WI38 (cell line): ENCODE data around the gene SNRNP40.

Experiments
- H3K4me3 ChIP-seq: 2 replicates; pipeline ENCODE4 v1.5.1; 2011; ENCODE audit warnings: low read depth, mild to moderate bottlenecking, control low read depth, low read length
- TF ChIP-seq, protein P1 (sequence below): IDR thresholded peaks from 2 replicates; pipeline ENCODE4 v1.5.1; 2012; ENCODE audit warnings: low read depth, mild to moderate bottlenecking, control low read depth, low read length

Gene SNRNP40

GRCh38 chr1:31258581-31258980 lies 38.0 kb downstream of the SNRNP40 start:
- TF ChIP-seq, protein P1, sequence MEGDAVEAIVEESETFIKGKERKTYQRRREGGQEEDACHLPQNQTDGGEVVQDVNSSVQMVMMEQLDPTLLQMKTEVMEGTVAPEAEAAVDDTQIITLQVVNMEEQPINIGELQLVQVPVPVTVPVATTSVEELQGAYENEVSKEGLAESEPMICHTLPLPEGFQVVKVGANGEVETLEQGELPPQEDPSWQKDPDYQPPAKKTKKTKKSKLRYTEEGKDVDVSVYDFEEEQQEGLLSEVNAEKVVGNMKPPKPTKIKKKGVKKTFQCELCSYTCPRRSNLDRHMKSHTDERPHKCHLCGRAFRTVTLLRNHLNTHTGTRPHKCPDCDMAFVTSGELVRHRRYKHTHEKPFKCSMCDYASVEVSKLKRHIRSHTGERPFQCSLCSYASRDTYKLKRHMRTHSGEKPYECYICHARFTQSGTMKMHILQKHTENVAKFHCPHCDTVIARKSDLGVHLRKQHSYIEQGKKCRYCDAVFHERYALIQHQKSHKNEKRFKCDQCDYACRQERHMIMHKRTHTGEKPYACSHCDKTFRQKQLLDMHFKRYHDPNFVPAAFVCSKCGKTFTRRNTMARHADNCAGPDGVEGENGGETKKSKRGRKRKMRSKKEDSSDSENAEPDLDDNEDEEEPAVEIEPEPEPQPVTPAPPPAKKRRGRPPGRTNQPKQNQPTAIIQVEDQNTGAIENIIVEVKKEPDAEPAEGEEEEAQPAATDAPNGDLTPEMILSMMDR: no peak
- no peak overlapping the region for H3K4me3 ChIP-seq

DNA sequence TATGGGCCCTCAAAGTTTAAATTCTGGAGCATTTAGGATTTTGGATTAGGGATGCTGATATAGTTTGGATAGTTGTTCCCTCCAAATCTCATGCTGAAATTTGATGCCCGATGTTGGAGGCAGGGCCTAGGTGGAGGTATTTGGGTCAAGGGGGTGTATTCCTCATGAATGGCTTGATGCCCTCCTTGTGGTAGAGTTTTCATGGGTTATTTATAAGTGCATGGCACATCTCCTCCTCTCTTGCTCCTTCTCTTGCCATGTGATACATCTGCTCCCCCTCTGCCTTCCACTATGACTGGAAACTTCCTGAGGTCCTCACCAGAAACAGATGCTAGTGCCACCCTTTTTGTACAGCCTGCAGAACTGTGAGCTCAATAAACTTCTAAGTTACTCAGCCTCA lies 39.4 kb downstream of the SNRNP40 start:
- H3K4me3 ChIP-seq: no peak overlapping the region
- TF ChIP-seq, protein P1: no peak

GRCh38 chr1:31249854-31250253 lies 46.7 kb downstream of the SNRNP40 start:
- TF ChIP-seq, protein P1: no peak
- H3K4me3 ChIP-seq: no peak overlapping the region

DNA sequence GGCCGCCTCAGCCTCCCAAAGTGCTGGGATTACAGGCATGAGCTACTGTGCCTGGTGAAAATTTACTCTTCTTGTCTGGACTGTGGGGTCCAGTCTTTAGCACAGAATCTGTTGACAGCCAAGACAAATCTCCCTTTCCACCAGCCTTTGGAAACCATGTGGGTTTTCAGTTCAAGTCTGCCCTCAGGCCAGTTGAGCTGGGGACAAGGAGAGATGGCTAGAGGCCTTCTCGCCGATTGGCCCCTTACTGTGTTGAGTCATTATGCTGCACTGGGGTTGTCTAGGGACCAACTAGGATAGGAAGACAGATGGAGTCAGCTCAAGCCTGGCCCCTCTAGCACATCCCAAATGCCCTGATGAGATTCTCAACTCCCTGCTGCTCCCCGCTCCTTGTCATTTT lies 48.3 kb downstream of the SNRNP40 start:
- TF ChIP-seq, protein P1: no peak
- H3K4me3 ChIP-seq: no peak overlapping the region

DNA sequence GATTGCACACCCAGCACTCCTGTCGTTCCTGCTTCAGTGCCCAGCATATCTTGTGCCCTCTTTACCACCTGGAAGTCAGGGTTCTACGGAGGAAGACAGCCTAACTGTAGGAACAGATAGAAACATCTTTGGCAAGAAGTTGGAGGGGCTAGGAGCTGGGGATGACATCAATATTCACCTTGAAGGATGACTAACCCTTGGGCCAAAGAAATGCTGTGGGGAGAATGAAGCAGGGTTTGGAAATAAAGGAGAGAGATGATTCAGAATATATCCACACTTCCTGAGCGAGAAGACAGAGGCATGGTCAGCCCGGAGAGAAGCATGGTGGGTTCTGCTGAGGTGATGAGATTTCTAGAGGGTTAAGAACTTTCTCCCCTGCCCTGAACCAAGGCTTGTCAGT lies 52.3 kb downstream of the SNRNP40 start:
- H3K4me3 ChIP-seq: no peak overlapping the region
- TF ChIP-seq, protein P1: no peak

DNA sequence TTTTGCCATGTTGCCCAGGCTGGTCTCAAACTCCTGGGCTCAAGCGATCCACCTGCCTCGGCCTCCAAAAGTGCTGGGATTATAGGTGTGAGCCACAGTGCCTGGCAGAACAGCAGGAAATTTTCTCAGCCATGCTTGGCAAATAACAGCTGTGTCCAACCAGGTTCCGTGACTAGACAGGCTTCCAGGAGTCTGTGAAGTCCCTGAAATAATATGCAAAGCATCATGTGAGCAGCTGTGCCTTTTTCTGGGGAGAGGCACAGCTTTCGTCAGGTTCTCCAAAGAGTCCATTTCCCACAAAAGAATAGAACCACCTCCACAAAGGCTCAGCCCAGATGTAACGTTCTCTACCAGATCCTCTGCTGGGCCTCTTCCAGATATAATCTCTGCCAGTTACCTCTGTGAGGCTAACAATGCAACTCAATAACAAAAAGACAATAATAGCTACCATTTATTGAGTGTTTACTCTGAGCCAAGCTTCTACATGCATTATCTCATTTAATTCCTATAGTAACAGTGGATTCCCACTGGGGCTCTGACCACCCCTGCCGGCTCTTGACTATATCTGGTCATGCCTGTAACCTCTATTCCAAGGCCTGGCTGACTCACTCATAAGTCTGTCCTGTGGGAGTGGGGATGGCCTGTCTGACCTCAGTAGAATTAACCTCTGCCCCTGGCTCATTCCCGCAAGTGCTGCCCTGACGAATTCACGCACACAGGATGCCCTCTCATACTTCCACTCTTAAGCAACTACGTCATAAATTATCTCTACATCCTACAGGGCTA lies 52.9 kb downstream of the SNRNP40 start:
- TF ChIP-seq, protein P1: no peak
- H3K4me3 ChIP-seq: no peak overlapping the region

DNA sequence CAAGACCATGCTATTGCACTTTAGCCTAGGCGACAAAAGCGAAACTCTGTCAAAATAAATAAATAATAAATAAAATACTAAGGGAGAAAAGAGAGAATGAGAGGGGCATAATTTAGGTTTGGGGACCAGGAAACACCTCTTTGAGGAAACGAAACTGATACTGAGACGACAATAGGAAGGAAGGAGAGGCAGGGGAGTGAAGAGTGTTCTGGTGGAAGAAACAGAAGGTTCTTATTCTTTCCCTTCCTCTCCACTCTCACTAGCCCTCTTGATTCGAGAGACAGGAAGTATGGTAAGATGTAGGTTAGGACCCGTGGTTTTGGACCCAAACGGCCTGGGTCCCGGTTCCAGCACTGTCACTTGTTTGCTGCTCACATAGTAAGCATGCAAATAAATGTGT lies 55.3 kb downstream of the SNRNP40 start:
- TF ChIP-seq, protein P1: no peak
- H3K4me3 ChIP-seq: no peak overlapping the region
